ENCODE measurements around the gene NFIX. TPM values are rescaled to one million over a fixed set of nuclear protein-coding genes. Genes with fewer than 3 reads are reported as not detected.

NFIX gene
- total RNA-seq, 1 donor from 2014 or later: 2.6 TPM

GRCh38 chr19:13022111-13022858 lies 27.0 kb downstream of the NFIX start:
- DNase-seq: no peak
- peak overlapping the region; percentile 80 for H3K4me3 Mint-ChIP-seq
- peaks cover 30% of the 10 kb centered on the region for H3K4me1 Mint-ChIP-seq
- no peak for TF ChIP-seq CTCF (IDR thresholded peaks at IDR 0.05)
- peaks cover 36% of the 10 kb centered on the region for H3K27me3 Mint-ChIP-seq
- ChIA-PET CTCF (interaction anchor here (0.8 to 1.9 kb wide), 2 partner anchors 12 to 39 kb away, joined by 3 to 5 read pairs; no protein-coding TSS in a partner anchor), POLR2A (interaction anchor here (0.5 to 0.7 kb wide), 2 partner anchors 9 to 1035 kb away, joined by 3 to 6 read pairs; no protein-coding TSS in a partner anchor)
- H3K36me3 Mint-ChIP-seq (ENCODE audit: low read depth): no peaks in the 10 kb centered on the region
- no peaks in the 10 kb centered on the region for H3K9me3 Mint-ChIP-seq
- intact Hi-C loops (cut with micrococcal nuclease): loop anchor here (1.0 to 5.0 kb wide), 2 partner anchors 8 to 40 kb away; no protein-coding TSS in a partner anchor
- ATAC-seq (ENCODE audit: low read depth): peak; percentile 31
- peak overlapping the region; percentile 5 for H3K27ac Mint-ChIP-seq

DNA sequence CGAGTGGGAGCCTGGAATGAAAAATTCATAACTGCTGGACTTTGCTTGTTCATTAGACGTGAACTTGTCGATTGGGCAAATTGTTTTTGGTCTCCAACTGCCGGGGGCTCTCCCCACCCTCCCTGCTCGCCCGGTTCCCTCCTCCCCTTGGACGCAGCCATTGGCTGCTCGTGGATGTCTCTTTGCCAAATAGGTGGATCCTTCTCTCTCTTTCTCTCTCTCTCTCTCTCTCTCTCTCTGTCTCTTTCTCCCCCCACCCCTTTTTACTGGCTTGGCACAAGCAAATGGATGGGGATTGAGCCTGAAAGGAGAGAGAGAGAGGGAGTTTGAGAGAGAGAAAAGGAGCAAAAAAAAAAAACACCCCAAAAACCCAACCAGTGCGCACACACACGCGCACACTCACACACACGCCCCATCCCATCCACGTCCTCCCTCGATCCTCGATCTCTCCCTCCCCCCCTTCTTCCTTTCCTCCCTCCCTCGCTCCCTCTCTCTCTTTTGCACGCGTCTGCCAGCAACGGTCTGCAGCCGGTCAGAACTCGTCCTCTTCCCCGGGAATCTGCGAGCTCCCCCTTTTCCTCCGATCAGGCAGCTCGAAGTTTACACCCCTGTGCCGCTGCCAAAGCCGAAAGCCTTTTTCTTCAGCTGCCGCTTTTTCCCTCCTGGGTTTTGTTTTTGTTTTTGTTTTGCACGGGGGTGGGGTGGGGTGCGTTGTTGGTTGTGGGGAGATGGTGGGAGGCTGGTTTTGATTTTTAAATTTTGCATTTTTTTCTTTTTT lies 27.8 kb downstream of the NFIX start:
- Mint-ChIP-seq H3K4me1 (peaks cover 30% of the 10 kb centered on the region), H3K36me3 (ENCODE audit: low read depth) (no peaks in the 10 kb centered on the region), H3K9me3 (no peaks in the 10 kb centered on the region), H3K27ac (no peak overlapping the region), H3K4me3 (peak overlapping the region; percentile 80), H3K27me3 (peaks cover 29% of the 10 kb centered on the region)
- no peak for TF ChIP-seq CTCF (IDR thresholded peaks at IDR 0.05)
- intact Hi-C loops (cut with micrococcal nuclease): loop anchor here (1.0 to 5.0 kb wide), 2 partner anchors 9 to 39 kb away; no protein-coding TSS in a partner anchor
- peak; percentile 34 for ATAC-seq (ENCODE audit: low read depth)
- CTCF ChIA-PET: no interaction called here
- POLR2A ChIA-PET: interaction anchor here (0.5 to 1.0 kb wide), 4 partner anchors 9 to 1036 kb away, joined by 3 to 11 read pairs (median 5); no protein-coding TSS in a partner anchor
- DNase-seq: no peak

GRCh38 chr19:13023656-13024055 lies 28.4 kb downstream of the NFIX start:
- ATAC-seq (ENCODE audit: low read depth) (no peak), DNase-seq (no peak)
- Mint-ChIP-seq H3K36me3 (ENCODE audit: low read depth) (no peaks in the 10 kb centered on the region), H3K4me1 (peaks cover 30% of the 10 kb centered on the region), H3K4me3 (peak overlapping the region; percentile 80), H3K9me3 (no peaks in the 10 kb centered on the region), H3K27me3 (peaks cover 27% of the 10 kb centered on the region), H3K27ac (no peak overlapping the region)
- no peak for TF ChIP-seq CTCF (IDR thresholded peaks at IDR 0.05)
- POLR2A ChIA-PET: interaction anchor here (0.9 to 1.0 kb wide), 3 partner anchors 10 to 80 kb away, joined by 3 to 11 read pairs (median 4); no protein-coding TSS in a partner anchor
- CTCF ChIA-PET: no interaction called here
- intact Hi-C loops (cut with micrococcal nuclease): loop anchor here (5.0 kb wide), 1 partner anchor 39 kb away; no protein-coding TSS in a partner anchor

DNA sequence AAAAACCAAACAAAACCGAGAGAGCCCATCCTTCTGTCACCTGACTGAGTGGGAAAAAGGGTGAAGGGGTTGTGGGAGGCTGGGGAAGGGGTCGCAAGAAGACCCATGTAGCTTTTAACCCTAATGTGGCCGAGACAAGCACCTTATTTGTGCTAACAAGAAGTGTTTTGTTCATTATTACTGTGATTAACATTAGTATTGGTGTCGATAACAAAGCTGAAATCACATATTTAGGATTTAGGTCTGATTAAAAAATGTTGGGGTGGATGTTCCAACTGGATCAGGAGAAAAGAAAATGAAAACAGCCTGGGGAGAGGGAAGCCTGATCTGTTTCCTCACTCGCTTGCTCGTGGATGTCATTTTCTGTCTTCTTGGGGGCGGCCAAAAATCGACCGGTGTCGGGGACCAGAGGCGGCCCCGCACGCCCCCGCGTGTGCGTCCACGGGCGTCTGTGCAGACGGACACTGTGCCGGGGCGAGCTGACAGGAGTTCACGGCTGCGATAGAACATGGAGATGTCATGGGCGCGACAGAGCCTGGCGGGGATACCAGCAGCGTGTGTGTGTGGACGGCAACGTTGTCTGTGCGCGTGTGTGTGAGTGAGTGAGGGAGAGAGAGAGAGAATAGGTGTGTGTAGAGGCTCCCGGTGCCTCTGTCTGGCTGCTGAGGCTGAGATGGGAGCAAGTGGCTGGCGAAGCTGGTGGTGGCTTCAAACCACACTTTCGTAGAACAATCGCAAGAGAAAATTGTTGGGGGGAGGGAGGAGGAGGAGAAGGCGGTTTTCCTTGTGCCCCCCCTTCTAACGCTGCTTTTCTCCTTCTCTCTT lies 29.1 kb downstream of the NFIX start:
- H3K36me3 Mint-ChIP-seq (ENCODE audit: low read depth): no peaks in the 10 kb centered on the region
- ATAC-seq (ENCODE audit: low read depth) (no peak), DNase-seq (no peak)
- no peak overlapping the region for H3K27ac Mint-ChIP-seq
- peaks cover 30% of the 10 kb centered on the region for H3K4me1 Mint-ChIP-seq
- intact Hi-C loops (cut with micrococcal nuclease): loop anchor here (5.0 kb wide), 1 partner anchor 38 kb away; no protein-coding TSS in a partner anchor
- peaks cover 27% of the 10 kb centered on the region for H3K27me3 Mint-ChIP-seq
- peak overlapping the region; percentile 55 for H3K4me3 Mint-ChIP-seq
- TF ChIP-seq CTCF (IDR thresholded peaks at IDR 0.05): no peak
- ChIA-PET POLR2A (interaction anchor here (1.0 kb wide), 1 partner anchor 72 kb away, joined by 3 read pairs; no protein-coding TSS in a partner anchor), CTCF (interaction anchor here (0.7 kb wide), 1 partner anchor 37 kb away, joined by 3 read pairs; no protein-coding TSS in a partner anchor)
- no peaks in the 10 kb centered on the region for H3K9me3 Mint-ChIP-seq

All from activated B cell treated with CpG ODN at 0.5 μM for 24 hours (primary cell).